Fibroblast of mammary gland (primary cell): ENCODE measurements around the gene SRBD1.
A peak's percentile ranks its signal among the peaks of the same experiment; 100 is the strongest.

ENCODE experiments used
- DNase-seq: peaks from one replicate; pipeline ENCODE4 v3.0.0-alpha.2; 2010; ENCODE audit warnings: low read depth
- H3K4me3 ChIP-seq: 2 replicates; pipeline ENCODE4 v1.5.1; 2011; ENCODE audit warnings: low read depth, mild to moderate bottlenecking, low read length, moderate library complexity; ENCODE audit not compliant: control insufficient read depth
- CTCF ChIP-seq: conservative IDR thresholded peaks from 2 replicates; pipeline ENCODE4 v1.5.1; 2011; ENCODE audit warnings: low read depth, low read length, inconsistent platforms; ENCODE audit not compliant: control insufficient read depth, insufficient read depth

Gene SRBD1

GRCh38 chr2:45406621-45407020, 204.4 kb downstream of the SRBD1 start:
- TF ChIP-seq CTCF, result no peak
- no peak overlapping the region for H3K4me3 ChIP-seq
- peak; percentile 52 for DNase-seq

DNA sequence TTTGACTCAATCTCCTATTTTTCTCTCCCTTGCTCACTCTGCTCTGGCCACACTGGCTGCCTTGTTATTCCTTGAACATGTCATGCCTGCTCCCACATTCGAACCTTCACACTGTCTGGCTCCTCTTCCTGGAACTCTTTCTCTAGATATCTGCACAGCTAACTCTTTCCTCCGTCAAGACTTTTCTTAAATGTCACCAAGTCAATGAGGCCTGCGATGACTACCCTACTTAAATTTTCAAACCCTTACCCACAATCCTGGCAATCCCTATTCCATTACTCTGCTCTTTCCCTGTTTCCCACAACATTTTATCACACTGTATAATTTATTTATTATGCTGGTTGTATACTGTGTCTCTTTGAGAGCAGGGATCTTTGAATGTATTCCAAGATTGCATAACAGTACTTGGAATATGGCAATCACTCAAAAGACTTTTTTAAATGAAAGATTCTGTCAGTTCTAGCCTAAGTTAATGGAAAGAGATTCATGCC, 206.2 kb downstream of the SRBD1 start:
- TF ChIP-seq CTCF, result no peak
- no peak overlapping the region for H3K4me3 ChIP-seq
- DNase-seq, result peak; percentile 61

GRCh38 chr2:45403036-45403435, 208.0 kb downstream of the SRBD1 start:
- no peak overlapping the region for H3K4me3 ChIP-seq
- no peak for TF ChIP-seq CTCF
- DNase-seq, result peak; percentile 12

DNA sequence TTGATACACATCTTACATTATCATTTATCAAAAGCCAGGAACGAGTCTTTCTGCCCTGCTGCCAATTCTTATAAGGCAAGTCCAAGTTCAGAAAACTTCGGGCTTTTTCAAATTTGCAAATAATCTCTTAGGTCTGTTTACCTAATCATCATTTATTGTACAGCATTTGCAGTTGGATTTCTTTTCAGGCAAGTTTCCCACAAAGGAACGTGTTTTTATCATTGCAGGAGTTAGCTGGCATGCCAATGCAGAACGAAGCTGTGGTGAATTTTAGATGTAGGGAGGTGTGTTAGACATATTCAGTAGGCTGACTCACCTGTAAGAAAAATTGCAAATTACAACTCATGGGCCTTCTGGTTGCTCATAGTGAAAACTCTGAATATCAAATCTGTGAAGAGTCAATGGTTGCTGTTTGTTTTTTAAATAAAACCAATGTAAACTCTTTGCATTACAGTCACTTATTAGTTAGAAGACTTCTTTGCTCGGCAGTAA, 209.6 kb downstream of the SRBD1 start:
- no peak for DNase-seq
- no peak for TF ChIP-seq CTCF
- no peak overlapping the region for H3K4me3 ChIP-seq

DNA sequence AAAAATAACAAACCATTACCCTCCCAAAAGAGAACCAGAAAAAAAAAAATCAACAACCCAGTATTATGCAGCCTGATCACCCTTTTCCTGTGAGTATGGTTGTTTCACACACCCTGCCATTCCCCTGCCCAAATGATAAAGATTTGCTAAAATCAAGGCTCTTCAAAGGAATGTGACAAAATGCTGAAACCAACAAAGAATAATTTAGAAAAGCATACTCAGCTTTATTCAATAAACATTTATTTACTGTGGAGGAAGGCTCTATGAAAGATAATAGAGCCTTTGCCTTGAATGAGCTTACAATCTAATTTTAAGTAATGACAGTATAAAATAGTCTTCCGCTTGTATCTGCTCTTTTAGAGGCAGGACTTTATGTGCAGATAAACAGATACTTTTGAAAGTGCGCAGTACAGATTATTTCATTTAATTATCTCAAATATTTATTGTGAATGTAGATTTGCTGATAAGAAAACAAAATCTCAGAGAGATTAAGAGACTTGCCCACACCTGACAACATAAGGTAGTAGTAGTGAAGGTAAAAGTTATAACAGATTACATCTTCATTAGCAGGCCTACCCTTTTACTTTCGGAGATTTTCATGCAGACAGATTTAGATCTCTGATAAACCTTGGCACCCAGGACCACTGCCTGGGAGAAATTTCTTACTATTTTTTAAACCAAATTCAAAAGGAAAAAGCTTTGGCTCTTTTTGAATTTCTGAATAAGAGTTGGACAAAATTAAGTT, 211.9 kb downstream of the SRBD1 start:
- TF ChIP-seq CTCF, result no peak
- no peak overlapping the region for H3K4me3 ChIP-seq
- no peak for DNase-seq

- no peak overlapping the region for H3K4me3 ChIP-seq
- no peak for DNase-seq
- no peak for TF ChIP-seq CTCF
These were observed 213.8 kb downstream of the SRBD1 start for GRCh38 chr2:45397292-45397691.
